SK-N-MC (cell line): ENCODE data around the gene ABCB6.

Source experiments
- EZH2 ChIP-seq: fragments of 200-600 bp; sonication (generic); IDR thresholded peaks from one replicate; pipeline ENCODE4 v1.6.1; 2017; ENCODE audit warnings: antibody characterized with exemption
- POLR2AphosphoS5 ChIP-seq: IDR thresholded peaks from 2 replicates; pipeline ENCODE4 v1.6.1; 2012; ENCODE audit warnings: mild to moderate bottlenecking, low read depth, low read length, borderline replicate concordance

DNA sequence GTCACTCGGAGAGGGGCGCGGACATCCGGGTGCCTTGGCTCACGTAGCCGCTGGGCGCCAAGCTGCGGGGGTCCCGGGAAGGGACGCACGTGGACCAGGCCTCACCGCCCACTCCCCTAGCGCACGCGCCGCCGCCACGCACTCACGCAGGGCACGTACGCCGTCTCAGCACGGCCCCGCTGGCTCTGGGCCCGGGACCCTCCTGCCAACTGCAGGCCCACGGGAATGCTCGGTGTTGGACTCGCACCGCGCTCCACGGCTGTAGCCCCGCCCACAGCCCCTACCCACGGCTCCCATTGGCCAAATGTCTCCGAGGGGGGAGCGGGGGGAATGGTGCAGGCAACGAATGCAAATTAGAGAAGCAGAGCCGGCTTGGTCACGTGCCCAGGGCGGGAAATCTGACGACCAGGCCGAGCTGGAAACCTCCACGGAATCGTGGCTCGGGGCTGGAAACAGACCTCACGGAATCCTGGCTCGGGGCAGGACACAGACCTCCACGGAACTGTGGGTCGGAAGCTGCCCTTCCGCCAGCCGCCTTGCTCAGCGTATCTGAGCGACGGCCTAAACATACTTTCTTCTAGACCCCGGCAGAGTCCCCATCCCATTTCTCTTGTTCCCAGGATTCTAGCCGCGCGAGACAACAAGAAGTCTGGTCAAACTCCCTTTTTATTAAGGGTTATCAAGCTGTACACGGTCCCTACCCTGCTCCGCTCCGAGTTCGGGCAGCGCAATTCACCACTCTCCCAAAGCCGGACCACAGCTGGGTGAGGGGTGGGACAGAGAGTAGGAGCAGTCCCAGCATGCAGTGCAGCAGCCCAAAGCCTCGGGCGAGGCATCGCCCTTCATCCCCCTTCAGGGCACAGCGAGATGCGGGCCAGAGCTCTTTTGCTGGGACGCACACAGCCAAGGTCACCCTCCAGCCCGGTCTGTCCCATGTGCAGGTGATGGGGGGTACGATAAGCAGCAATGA is at the start of gene ABCB6:
- no peak for TF ChIP-seq EZH2
- peak; percentile 95 for TF ChIP-seq POLR2AphosphoS5
